Stomach (tissue), 4 donors: Measurements from ENCODE around the gene AHCYL2.

ENCODE experiments used
- CTCF ChIP-seq, 7 experiments: fragments of 450-650 bp in 4 of 7; fragments of 200-600 bp in 3 of 7; sonication (generic) in 3 of 7; IDR thresholded peaks; one replicate each; pipeline ENCODE4 v1.5.1; 2016 to 2019; ENCODE audit warnings: antibody characterized with exemption in 7 of 7, control low read depth in 2 of 7, mild to moderate bottlenecking in 1 of 7
- POLR2A ChIP-seq, 4 donors: fragments of 450-650 bp; IDR thresholded peaks; one replicate each; pipeline ENCODE4 v1.6.1; 2016; ENCODE audit warnings: antibody characterized with exemption in 4 of 4, control low read depth in 2 of 4, mild to moderate bottlenecking in 1 of 4, moderate library complexity in 1 of 4
- POLR2AphosphoS5 ChIP-seq, 3 donors: sonication (generic); formaldehyde crosslinking; IDR thresholded peaks; one replicate each; pipeline ENCODE4 v1.6.1; 2016; ENCODE audit warnings: antibody characterized with exemption in 3 of 3

- no peak for TF ChIP-seq CTCF (IDR thresholded peaks at IDR 0.05)
- no peak for TF ChIP-seq POLR2AphosphoS5 (IDR thresholded peaks at IDR 0.05)
- TF ChIP-seq POLR2A (IDR thresholded peaks at IDR 0.05), result no peak
Measured at GRCh38 chr7:129422727-129423126, 197.9 kb downstream of the AHCYL2 start.
